Tibial nerve (tissue), 4 donors: ENCODE measurements around the gene DNAJB1.

Experiments
- CTCF ChIP-seq, 5 experiments: fragments of 200-600 bp in 3 of 5; fragments of 450-650 bp in 2 of 5; sonication (generic) in 3 of 5; IDR thresholded peaks; one replicate each; pipeline ENCODE4 v1.5.1; 2016 to 2019; ENCODE audit warnings: antibody characterized with exemption in 5 of 5, mild to moderate bottlenecking in 3 of 5, moderate library complexity in 2 of 5
- EP300 ChIP-seq, 2 donors: sonication (generic); formaldehyde crosslinking; IDR thresholded peaks; one replicate each; pipeline ENCODE4 v1.6.1; 2017; ENCODE audit warnings: antibody characterized with exemption in 2 of 2, mild to moderate bottlenecking in 1 of 2
- POLR2A ChIP-seq, 2 donors: fragments of 450-650 bp; IDR thresholded peaks; one replicate each; pipeline ENCODE4 v1.6.1; 2017; ENCODE audit warnings: antibody characterized with exemption in 2 of 2, mild to moderate bottlenecking in 2 of 2, moderate library complexity in 2 of 2

GRCh38 chr19:14479975-14480699 lies 38.1 kb downstream of the DNAJB1 start:
- TF ChIP-seq CTCF (IDR thresholded peaks at IDR 0.05) (peak; percentile 71 to 86 (median 85)), POLR2A (IDR thresholded peaks at IDR 0.05) (no peak), EP300 (IDR thresholded peaks at IDR 0.05) (no peak)
